Stomach smooth muscle (tissue), 2 donors: ENCODE results near the gene SETX.
"Not testable (repeated sequence)": the region's sequence is repeated elsewhere in the genome, so short reads cannot be mapped to it uniquely, and the experiment has no call there.

Experiments
- H3K27ac ChIP-seq: one replicate; pipeline ENCODE4 v1.7.0; 2013; ENCODE audit warnings: mild to moderate bottlenecking, low read length, inconsistent platforms
- H3K27me3 ChIP-seq, 2 donors: one replicate each; pipeline ENCODE4 v1.7.0; 2013; ENCODE audit warnings: low read length in 2 of 2; ENCODE audit not compliant: insufficient read depth in 2 of 2, control insufficient read depth in 1 of 2
- H3K36me3 ChIP-seq, 2 donors: one replicate each; pipeline ENCODE4 v1.7.0; 2013; ENCODE audit warnings: low read length in 2 of 2; ENCODE audit not compliant: control insufficient read depth in 2 of 2, insufficient read depth in 2 of 2
- H3K4me1 ChIP-seq: one replicate; pipeline ENCODE4 v1.7.0; 2013; ENCODE audit warnings: low read length; ENCODE audit not compliant: control insufficient read depth, insufficient read depth
- H3K4me3 ChIP-seq, 2 donors: one replicate each; pipeline ENCODE4 v1.7.0; 2013; ENCODE audit warnings: low read length in 2 of 2
- H3K9ac ChIP-seq, 2 donors: one replicate each; pipeline ENCODE4 v1.7.0; 2013; ENCODE audit warnings: low read length in 2 of 2, mild to moderate bottlenecking in 1 of 2
- H3K9me3 ChIP-seq, 2 donors: one replicate each; pipeline ENCODE4 v1.7.0; 2013; ENCODE audit warnings: low read length in 2 of 2; ENCODE audit not compliant: control insufficient read depth in 2 of 2
- donor health status: healthy.
- donor health status: Pancreatic carcinoma.

The SETX gene

DNA sequence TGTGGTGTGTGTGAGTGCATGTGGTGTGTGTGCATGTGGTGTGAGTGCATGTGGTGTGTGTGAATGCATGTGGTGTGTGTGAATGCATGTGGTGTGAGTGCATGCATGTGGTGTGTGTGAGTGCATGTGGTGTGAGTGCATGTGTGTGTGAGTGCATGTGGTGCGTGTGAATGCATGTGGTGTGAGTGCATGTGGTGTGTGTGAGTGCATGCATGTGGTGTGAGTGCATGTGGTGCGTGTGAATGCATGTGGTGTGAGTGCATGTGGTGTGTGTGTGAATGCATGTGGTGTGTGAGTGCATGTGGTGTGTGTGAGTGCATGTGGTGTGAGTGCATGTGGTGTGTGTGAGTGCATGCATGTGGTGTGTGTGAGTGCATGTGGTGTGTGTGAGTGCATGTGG lies 23.0 kb upstream of the SETX start:
- H3K9me3 ChIP-seq, H3K4me1 ChIP-seq, H3K4me3 ChIP-seq, H3K27ac ChIP-seq, H3K27me3 ChIP-seq, H3K9ac ChIP-seq: not testable (repeated sequence)
- peaks cover 27 to 31% of the 10 kb centered on the region in 2 donors for H3K36me3 ChIP-seq

DNA sequence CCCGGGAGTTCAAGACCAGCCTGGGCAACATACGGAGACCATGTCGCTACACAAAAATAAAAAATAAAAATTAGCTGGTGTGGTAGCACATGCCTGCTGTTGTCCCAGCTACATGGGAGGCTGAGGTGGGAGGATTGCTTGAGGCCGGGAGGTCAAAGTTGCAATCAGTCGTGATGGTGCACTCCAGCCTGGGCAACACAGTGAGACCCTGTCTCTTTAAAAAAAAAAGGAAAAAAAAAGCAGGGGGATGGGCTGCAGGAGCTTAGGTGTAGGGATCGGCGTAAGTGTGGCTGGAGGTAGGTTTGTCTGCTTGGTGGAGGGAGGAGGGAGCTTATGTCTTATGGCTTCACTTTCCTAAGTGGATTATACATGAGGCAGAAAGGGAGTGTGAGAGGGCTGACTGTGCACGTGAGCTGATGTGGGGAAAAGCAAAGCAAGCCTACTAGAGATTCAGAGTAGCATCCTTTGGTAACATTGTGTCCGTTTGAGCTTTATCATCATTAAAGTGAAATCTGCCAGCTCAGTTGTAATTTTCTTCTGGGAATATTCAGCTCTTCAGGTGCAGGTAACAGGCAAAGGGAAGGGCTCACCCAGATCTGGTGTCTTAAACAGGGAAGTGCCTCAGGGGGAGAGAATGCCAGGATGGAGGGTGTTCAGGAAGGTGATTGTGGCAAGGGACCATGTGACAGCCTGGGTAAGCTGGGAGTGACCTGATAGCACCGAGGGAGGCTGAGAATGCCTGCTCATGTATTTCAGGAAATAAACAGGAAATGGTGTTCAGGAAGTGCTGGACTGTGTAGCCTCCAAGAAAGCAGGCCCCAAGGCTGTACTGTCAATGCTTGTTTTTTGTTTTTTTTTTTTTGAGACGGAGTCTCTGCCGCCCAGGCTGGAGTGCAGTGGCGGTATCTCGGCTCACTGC lies 17.6 kb upstream of the SETX start:
- H3K27ac ChIP-seq = no peak overlapping the region
- H3K9me3 ChIP-seq = no peaks in the 10 kb centered on the region
- H3K9ac ChIP-seq = no peak overlapping the region
- H3K36me3 ChIP-seq = peaks cover 13 to 15% of the 10 kb centered on the region in 2 donors
- no peaks in the 10 kb centered on the region for H3K27me3 ChIP-seq
- H3K4me3 ChIP-seq = no peak overlapping the region
- H3K4me1 ChIP-seq = no peaks in the 10 kb centered on the region

DNA sequence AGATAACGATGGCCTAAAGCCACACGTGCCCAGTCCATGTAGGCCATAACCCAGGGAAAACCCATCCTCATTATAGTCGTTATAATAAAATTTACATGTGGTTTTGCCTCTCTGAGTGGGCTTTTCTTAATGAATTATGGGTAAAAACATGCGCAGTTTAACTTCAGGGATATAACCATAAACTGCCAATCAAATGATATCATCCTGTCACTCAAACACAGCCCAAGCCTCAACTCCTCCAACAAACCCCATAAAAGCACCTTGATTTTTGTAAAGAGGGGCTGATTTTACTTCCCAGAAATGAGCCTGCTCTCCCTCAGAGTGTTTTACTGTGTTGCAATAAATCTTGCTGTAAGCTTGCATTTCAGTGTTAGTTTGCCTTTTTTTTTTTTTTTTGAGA lies 15.8 kb upstream of the SETX start:
- H3K27me3 ChIP-seq = no peaks in the 10 kb centered on the region
- no peak overlapping the region for H3K27ac ChIP-seq
- H3K4me3 ChIP-seq = no peak overlapping the region
- no peaks in the 10 kb centered on the region for H3K4me1 ChIP-seq
- no peak overlapping the region for H3K9ac ChIP-seq
- peaks cover 0 to 3% of the 10 kb centered on the region in 2 donors for H3K36me3 ChIP-seq
- no peaks in the 10 kb centered on the region for H3K9me3 ChIP-seq

DNA sequence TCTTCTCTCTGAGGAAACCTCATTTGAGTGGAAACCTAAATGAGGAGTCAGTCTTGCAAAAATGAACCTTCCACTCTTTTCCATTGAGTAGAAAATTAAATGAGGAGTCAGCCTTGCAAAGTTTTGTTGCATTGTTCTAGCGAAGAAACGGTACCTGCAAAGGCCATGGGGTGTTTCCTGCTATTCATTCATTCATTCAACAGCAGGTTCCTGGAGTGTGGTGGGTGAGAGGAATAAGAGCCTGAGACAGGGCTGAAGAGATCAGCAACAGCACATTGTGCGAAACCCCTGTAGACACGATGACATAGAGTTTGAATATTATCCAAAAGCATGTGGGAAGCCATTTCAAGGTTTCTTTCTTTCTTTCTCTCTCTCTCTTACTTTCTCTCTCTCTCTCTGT lies 14.6 kb upstream of the SETX start:
- no peaks in the 10 kb centered on the region for H3K4me1 ChIP-seq

DNA sequence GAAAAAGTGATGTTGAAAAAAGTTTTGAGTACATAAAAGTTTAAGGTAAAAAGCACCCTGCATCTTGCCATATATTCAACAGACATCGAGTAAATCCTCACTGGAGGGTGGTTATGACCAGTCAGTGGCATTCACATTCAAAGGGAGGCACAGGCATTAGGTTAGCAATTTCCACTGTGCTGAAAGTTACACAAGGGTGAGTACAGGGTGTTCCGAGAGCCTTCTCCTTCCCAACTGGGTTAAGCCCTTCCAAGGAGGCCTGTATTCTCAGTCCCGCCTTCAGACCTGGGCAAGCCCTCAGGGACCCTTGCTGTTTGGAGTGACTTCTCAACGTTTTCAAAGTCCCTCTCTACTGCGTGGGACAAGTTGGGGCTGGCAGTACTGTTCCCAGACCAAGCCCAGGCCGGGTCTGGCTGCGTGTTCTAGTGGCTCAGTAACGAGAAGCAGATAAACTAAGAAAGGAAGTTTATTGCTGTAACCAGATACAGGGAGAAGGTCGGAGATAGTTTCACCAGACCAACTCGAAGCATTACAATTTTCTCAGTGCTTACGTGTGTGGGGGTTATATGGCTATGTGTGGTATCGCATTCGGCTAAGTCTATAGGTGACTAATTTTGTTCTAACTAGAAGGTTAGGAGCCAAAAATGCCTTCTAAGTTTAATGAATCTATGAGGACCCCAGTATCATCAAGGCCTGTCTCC lies 13.0 kb upstream of the SETX start:
- Histone ChIP-seq H3K27ac (no peak overlapping the region), H3K4me3 (no peak overlapping the region), H3K36me3 (no peaks in the 10 kb centered on the region), H3K4me1 (no peaks in the 10 kb centered on the region), H3K9me3 (no peaks in the 10 kb centered on the region), H3K9ac (no peak overlapping the region), H3K27me3 (no peaks in the 10 kb centered on the region)

More for the DNA sequence above, 14.6 kb upstream of the SETX start:
- Histone ChIP-seq H3K9ac (no peak overlapping the region), H3K27me3 (no peaks in the 10 kb centered on the region), H3K4me3 (no peak overlapping the region), H3K27ac (no peak overlapping the region), H3K36me3 (no peaks in the 10 kb centered on the region), H3K9me3 (no peaks in the 10 kb centered on the region)

DNA sequence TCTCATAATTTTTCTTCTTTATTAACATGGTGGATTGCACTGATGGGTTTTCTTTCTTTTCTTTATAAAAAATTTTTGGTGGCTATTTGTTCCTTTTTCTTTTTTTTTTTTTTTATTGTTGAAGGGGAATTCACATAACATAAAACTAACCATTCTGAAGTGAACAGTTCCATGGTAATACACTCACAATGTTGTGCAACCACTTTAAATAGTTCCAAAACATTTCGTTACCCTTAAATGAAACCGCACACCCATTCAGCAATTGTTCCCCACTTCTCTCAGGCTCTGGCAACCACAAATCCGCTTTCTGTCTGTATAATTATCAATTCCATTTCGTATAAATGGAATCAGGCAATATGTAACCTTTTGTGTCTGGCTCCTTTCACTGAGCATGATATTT lies 11.7 kb upstream of the SETX start:
- H3K4me1 ChIP-seq = no peaks in the 10 kb centered on the region
- no peak overlapping the region for H3K9ac ChIP-seq
- no peaks in the 10 kb centered on the region for H3K27me3 ChIP-seq
- no peak overlapping the region for H3K27ac ChIP-seq
- H3K9me3 ChIP-seq = no peaks in the 10 kb centered on the region
- H3K36me3 ChIP-seq = no peaks in the 10 kb centered on the region
- no peak overlapping the region for H3K4me3 ChIP-seq

DNA sequence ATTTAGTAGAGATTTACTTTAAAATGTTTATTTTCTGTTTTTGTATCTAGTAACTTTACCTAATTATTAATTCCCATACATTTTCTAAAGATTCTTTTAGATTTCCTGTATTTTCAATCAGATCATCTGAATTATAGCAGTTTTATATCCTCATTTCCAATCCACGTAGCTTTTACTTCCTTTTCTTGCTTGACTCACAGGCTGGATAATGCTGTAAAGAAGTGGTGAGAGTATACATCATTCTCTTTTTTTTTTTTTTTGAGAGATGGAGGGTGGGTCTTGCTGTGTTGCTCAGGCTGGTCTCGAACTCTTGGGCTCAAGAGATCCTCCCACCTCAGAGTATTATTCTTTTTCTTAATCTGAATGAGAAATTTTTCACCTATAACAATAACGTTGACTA lies 11.2 kb upstream of the SETX start:
- Histone ChIP-seq H3K4me1 (no peaks in the 10 kb centered on the region), H3K9me3 (no peaks in the 10 kb centered on the region), H3K36me3 (no peaks in the 10 kb centered on the region), H3K9ac (no peak overlapping the region), H3K27ac (no peak overlapping the region), H3K27me3 (no peaks in the 10 kb centered on the region), H3K4me3 (no peak overlapping the region)

DNA sequence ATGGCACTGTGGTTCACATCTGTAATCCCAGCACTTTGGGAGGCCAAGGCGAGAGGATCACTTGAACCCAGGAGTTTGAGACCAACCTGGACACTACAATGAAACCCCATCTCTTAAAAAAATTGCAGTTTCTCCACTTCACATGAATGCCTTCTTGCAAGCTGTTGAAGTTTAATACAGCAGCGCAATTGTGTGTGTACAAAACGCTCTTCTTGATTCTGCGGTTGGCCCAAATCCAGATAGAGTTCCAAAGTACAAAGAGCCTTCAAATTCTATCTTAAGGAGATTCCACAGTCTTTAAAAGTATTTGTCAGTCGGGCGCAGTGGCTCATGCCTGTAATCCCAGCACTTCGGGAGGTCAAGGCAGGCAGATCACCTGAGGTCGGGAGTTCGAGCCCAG lies 9.3 kb upstream of the SETX start:
- Histone ChIP-seq H3K9me3 (no peaks in the 10 kb centered on the region), H3K4me1 (no peaks in the 10 kb centered on the region), H3K36me3 (no peaks in the 10 kb centered on the region), H3K27me3 (no peaks in the 10 kb centered on the region), H3K27ac (no peak overlapping the region), H3K4me3 (no peak overlapping the region), H3K9ac (no peak overlapping the region)

DNA sequence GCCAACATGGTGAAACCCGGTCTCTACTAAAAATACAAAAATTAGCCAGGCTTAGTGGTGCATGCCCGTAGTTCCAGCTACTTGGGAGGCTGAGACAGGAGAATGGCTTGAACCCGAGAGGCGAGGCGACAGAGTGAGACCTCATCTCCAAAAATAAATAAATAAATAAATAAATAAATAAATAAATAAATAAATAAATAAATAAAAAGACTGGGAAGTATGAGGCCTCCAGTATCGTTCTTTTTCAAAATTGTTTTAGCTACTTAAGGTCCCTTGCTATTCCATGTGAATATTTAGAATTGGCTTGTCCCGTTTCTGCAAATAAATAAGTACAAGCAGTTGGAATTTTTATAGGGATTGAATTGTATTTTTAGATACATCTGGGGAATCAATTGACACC lies 3.0 kb upstream of the SETX start:
- H3K27ac ChIP-seq = no peak overlapping the region
- H3K9ac ChIP-seq = no peak overlapping the region
- H3K4me3 ChIP-seq = no peak overlapping the region
- H3K27me3 ChIP-seq = no peaks in the 10 kb centered on the region
- H3K36me3 ChIP-seq = peaks cover 4 to 5% of the 10 kb centered on the region in 2 donors
- H3K9me3 ChIP-seq = no peaks in the 10 kb centered on the region
- peaks cover 17% of the 10 kb centered on the region for H3K4me1 ChIP-seq

DNA sequence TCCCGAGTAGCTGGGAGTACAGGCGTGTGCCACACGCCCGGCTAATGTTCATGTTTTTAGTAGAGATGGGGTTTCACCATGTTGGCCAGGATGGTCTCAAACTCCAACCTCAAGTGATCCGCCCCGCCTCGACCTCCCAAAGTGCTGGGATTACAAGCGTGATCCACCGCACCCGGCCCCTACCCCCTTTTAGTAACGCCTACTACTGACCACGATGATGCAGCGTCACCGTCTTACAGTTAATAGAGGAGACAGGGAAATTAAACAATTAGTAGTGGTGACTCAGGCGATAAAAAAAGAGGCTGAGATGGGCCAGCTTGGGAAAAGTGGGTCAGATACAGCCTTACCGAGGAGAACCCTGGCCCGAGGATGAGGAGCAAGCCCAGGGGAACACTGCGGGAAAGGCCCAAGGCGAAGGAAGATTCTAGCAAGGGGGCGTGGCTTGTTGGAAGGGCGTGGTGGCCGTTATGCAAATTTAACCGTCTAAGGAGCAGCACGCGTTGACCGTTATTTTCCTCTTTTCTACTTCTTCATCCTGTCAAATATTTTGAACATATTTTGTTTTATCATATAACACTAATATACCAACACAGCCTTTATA lies 1.6 kb upstream of the SETX start:
- no peaks in the 10 kb centered on the region for H3K9me3 ChIP-seq

More for the DNA sequence above, 1.6 kb upstream of the SETX start:
- H3K27ac ChIP-seq = no peak overlapping the region
- H3K27me3 ChIP-seq = no peaks in the 10 kb centered on the region
- peaks cover 20% of the 10 kb centered on the region for H3K4me1 ChIP-seq
- no peak overlapping the region for H3K4me3 ChIP-seq
- peaks cover 11 to 13% of the 10 kb centered on the region in 2 donors for H3K36me3 ChIP-seq
- H3K9ac ChIP-seq = no peak overlapping the region
